ENCODE results near the gene EFNB2. TPM values are rescaled to one million over a fixed set of nuclear protein-coding genes. Genes with fewer than 3 reads are reported as not detected.
A peak's percentile ranks its signal among the peaks of the same experiment; 100 is the strongest.

EFNB2 gene
- total RNA-seq, 2 donors from 2014 or later = 27.2 to 45.2 TPM

DNA sequence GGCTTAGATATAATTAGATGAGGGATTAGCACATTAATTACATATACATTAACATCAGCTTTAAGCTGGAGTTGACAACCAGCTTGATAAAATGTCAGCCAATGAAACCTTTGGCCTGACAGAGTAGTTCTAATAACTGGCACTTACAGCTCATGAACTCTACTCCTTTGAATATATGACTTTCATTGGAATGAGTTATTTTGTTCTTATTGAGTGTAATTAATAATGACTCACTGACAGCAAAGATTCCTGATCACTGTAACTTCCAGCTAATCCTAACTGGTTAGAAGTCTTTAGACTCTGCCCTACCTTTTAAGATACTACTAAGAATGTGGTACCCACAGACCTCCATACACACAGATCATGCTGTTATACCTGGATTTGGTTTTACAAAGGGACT, 41.0 kb downstream of the EFNB2 start:
- TF ChIP-seq, protein P1, sequence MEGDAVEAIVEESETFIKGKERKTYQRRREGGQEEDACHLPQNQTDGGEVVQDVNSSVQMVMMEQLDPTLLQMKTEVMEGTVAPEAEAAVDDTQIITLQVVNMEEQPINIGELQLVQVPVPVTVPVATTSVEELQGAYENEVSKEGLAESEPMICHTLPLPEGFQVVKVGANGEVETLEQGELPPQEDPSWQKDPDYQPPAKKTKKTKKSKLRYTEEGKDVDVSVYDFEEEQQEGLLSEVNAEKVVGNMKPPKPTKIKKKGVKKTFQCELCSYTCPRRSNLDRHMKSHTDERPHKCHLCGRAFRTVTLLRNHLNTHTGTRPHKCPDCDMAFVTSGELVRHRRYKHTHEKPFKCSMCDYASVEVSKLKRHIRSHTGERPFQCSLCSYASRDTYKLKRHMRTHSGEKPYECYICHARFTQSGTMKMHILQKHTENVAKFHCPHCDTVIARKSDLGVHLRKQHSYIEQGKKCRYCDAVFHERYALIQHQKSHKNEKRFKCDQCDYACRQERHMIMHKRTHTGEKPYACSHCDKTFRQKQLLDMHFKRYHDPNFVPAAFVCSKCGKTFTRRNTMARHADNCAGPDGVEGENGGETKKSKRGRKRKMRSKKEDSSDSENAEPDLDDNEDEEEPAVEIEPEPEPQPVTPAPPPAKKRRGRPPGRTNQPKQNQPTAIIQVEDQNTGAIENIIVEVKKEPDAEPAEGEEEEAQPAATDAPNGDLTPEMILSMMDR (IDR thresholded peaks at IDR 0.05) = no peak

DNA sequence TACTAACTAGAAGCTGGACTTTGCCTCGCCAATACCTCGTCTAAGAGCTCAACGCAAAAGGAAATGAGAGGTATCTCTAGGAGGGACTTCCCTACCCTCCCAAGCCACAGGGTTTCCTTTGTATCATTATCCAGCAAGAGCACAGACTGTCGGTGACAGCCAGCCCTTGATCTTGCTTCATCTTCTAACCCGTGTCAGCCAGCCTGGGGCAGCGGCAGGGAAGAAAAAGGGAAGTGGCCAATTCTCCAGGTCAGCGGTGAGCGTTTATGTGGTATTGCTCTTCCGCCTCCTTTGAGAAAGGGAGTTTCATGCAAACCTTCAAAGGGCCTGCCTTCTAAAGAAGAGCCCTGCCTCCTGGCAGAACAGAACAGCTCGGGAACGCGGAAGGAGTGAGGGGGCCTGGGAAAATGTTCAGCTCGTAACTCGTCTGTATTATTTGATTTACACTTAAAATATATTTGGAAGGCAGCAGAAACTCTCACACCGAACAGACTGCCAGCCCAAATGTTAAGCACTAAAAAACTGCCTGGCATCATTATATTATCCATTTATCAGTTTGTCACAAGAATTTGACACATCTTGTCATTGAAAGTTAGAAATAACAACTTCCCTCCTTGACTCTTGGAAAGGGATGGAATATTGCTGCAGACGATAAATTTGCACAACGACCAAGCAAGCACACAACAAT, 41.8 kb downstream of the EFNB2 start:
- ATAC-seq (ENCODE audit: insufficient number of reproducible peaks, low FRiP score, low read depth) (no peak), DNase-seq (ENCODE audit: low spot score) (no peak)
- no peaks in the 10 kb centered on the region for H3K27me3 ChIP-seq (replicated peaks; ENCODE audit: insufficient read depth)
- TF ChIP-seq, protein P1 (IDR thresholded peaks at IDR 0.05) = no peak
- no peaks in the 10 kb centered on the region for H3K9me3 ChIP-seq
- peak overlapping the region; percentile 53 to 57 for H3K27ac ChIP-seq
- H3K4me1 ChIP-seq (ENCODE audit: control insufficient read depth in 1 of 2, low read depth in 2 of 2) = peaks cover 11 to 74% of the 10 kb centered on the region in 2 donors
- no peaks in the 10 kb centered on the region for H3K36me3 ChIP-seq
- H3K4me3 ChIP-seq = peak overlapping the region; percentile 57

More for the DNA sequence above, 41.0 kb downstream of the EFNB2 start:
- ATAC-seq (ENCODE audit: insufficient number of reproducible peaks, low FRiP score, low read depth) (no peak), DNase-seq (ENCODE audit: low spot score) (no peak)
- H3K27me3 ChIP-seq (replicated peaks; ENCODE audit: insufficient read depth) = no peaks in the 10 kb centered on the region
- peaks cover 11 to 82% of the 10 kb centered on the region in 2 donors for H3K4me1 ChIP-seq (ENCODE audit: control insufficient read depth in 1 of 2, low read depth in 2 of 2)
- no peaks in the 10 kb centered on the region for H3K36me3 ChIP-seq
- H3K9me3 ChIP-seq = no peaks in the 10 kb centered on the region
- peak overlapping the region; percentile 53 to 57 for H3K27ac ChIP-seq
- no peak overlapping the region for H3K4me3 ChIP-seq

DNA sequence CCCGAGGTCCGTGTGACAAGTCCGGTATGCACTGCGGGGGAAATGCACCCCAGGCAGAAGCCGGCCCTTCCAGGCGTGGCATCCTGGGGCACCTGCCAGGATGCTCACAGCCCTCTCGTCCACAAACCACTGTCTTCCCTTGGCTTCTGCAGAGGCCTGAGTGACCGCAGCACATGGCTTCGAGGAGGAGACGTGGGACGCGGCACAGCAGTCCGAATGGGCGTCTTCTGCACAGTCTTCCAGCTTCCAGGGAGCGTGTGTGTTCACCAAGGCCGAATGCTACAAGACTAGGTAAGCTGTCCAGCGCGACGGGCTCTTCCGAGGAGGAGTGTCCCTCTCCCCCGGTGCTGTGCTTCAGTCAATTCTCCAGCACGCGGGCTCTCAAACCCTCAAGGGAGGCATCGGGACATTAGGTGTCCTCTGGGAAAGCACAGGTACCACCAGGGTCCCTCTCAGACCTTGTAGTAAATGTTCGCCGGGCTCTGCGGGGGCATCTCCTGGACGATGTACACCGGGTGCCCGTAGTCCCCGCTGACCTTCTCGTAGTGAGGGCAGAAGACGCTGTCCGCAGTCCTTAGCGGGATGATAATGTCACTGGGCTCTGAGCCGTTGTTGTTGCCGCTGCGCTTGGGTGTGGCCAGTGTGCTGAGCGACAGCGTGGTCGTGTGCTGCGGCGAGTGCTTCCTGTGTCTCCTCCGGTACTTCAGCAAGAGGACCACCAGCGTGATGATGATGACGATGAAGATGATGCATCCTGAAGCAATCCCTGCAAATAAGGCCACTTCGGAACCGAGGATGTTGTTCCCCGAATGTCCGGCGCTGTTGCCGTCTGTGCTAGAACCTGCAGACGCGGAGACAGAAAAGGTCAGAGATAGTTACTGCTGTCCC, 42.6 kb downstream of the EFNB2 start:
- TF ChIP-seq, protein P1 (IDR thresholded peaks at IDR 0.05) = no peak
- Histone ChIP-seq H3K4me1 (ENCODE audit: control insufficient read depth in 1 of 2, low read depth in 2 of 2) (peaks cover 5 to 66% of the 10 kb centered on the region in 2 donors), H3K27ac (peak overlapping the region; percentile 53 to 66), H3K9me3 (no peaks in the 10 kb centered on the region), H3K27me3 (replicated peaks; ENCODE audit: insufficient read depth) (no peaks in the 10 kb centered on the region), H3K4me3 (peak overlapping the region; percentile 61), H3K36me3 (no peaks in the 10 kb centered on the region)
- ATAC-seq (ENCODE audit: insufficient number of reproducible peaks, low FRiP score, low read depth) (no peak), DNase-seq (ENCODE audit: low spot score) (no peak)

DNA sequence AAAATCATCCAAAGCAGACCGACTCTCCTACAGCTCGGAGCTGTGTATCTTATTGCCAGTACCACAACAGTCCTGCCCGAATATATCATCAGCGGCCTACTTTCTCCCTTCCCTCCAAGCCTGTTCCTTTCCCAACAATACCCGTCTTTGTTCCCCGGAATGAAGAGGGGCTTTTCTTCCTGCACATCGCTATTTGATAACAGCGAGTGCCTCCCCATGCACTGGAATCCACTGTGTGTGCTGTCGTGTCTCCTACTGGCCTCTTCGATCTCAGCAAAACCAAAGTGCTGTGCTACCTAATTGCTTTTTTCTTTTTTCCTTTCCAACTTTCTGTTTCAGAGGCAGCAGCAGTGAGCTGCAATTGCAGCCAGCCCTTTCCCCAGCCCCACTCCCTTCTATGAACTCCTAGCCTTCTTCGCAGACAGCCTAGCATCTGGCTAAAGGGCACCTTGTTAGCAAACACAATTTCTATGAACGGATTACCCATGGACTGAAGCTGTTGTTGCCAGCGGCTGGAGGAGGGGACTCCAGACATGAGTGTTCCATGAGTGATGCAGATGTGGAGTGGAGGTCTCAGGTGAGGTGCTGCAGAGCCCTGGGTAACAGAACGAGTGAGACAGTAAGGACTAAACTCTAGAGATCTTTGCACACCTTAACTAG, 43.4 kb downstream of the EFNB2 start:
- peaks cover 5 to 59% of the 10 kb centered on the region in 2 donors for H3K4me1 ChIP-seq (ENCODE audit: control insufficient read depth in 1 of 2, low read depth in 2 of 2)
- TF ChIP-seq, protein P1 (IDR thresholded peaks at IDR 0.05) = no peak
- peak overlapping the region; percentile 46 to 66 for H3K27ac ChIP-seq
- DNase-seq (ENCODE audit: low spot score) = no peak
- no peaks in the 10 kb centered on the region for H3K9me3 ChIP-seq
- no peak for ATAC-seq (ENCODE audit: insufficient number of reproducible peaks, low FRiP score, low read depth)
- no peaks in the 10 kb centered on the region for H3K27me3 ChIP-seq (replicated peaks; ENCODE audit: insufficient read depth)
- peak overlapping the region; percentile 61 for H3K4me3 ChIP-seq
- H3K36me3 ChIP-seq = no peaks in the 10 kb centered on the region

DNA sequence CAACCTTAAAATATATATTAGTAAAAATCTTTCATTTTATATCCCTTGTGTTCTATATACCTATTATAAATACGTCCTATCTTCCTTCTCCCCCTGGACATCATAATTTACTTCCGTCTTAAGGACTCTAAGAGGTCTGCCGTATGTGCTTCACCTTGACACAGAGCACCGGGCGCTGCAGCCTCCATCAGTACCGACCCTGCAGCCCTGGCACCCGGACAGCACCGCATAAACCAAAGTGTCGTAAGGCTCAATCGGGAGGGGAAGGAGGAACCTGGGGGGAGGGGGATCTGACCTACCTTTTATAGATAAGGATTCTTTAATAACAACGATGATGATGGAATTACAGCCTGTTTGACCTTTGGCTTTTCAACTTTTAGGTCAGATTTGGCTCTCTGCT, 44.0 kb downstream of the EFNB2 start:
- H3K4me3 ChIP-seq = peak overlapping the region; percentile 61
- H3K27me3 ChIP-seq (replicated peaks; ENCODE audit: insufficient read depth) = no peaks in the 10 kb centered on the region
- no peaks in the 10 kb centered on the region for H3K9me3 ChIP-seq
- H3K36me3 ChIP-seq = no peaks in the 10 kb centered on the region
- peaks cover 5 to 58% of the 10 kb centered on the region in 2 donors for H3K4me1 ChIP-seq (ENCODE audit: control insufficient read depth in 1 of 2, low read depth in 2 of 2)
- TF ChIP-seq, protein P1 (IDR thresholded peaks at IDR 0.05) = no peak
- ATAC-seq (ENCODE audit: insufficient number of reproducible peaks, low FRiP score, low read depth) = no peak
- H3K27ac ChIP-seq = peak overlapping the region; percentile 46 to 66
- no peak for DNase-seq (ENCODE audit: low spot score)

All from thoracic aorta (tissue), 2 donors.